ENCODE measurements around the gene WDTC1.
"Not testable (repeated sequence)": the region's sequence is repeated elsewhere in the genome, so short reads cannot be mapped to it uniquely, and the experiment has no call there.

The WDTC1 gene

DNA sequence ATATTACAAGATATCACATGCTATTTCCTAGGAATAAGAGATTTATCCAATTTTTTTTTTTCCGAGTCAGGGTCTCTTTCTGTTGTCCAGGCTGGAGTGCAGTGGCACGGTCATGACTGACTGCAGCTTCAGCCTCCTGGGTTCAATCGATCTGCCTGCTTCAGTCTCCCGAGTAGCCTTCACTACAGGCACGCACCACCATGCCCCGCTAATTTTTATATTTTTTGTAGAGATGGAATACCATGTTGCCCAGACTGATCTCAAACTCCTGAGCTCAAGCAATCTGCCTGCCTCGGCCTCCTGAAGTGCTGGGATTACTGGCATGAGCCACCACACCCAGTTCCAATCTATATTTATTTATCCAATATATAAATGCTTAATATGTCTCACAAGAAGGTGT lies 18.0 kb upstream of the WDTC1 start:
- no peak for DNase-seq (ENCODE audit: low read depth)
- H3K4me3 ChIP-seq (ENCODE audit: low read length), result no peak overlapping the region
- TF ChIP-seq, protein P1, sequence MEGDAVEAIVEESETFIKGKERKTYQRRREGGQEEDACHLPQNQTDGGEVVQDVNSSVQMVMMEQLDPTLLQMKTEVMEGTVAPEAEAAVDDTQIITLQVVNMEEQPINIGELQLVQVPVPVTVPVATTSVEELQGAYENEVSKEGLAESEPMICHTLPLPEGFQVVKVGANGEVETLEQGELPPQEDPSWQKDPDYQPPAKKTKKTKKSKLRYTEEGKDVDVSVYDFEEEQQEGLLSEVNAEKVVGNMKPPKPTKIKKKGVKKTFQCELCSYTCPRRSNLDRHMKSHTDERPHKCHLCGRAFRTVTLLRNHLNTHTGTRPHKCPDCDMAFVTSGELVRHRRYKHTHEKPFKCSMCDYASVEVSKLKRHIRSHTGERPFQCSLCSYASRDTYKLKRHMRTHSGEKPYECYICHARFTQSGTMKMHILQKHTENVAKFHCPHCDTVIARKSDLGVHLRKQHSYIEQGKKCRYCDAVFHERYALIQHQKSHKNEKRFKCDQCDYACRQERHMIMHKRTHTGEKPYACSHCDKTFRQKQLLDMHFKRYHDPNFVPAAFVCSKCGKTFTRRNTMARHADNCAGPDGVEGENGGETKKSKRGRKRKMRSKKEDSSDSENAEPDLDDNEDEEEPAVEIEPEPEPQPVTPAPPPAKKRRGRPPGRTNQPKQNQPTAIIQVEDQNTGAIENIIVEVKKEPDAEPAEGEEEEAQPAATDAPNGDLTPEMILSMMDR (conservative IDR thresholded peaks at IDR 0.05; ENCODE audit: low read depth, low read length), result no peak

- TF ChIP-seq, protein P1 (conservative IDR thresholded peaks at IDR 0.05; ENCODE audit: low read depth, low read length), result no peak
- no peak overlapping the region for H3K4me3 ChIP-seq (ENCODE audit: low read length)
- DNase-seq (ENCODE audit: low read depth), result no peak
These were observed 17.0 kb upstream of the WDTC1 start for GRCh38 chr1:27217401-27217800.

DNA sequence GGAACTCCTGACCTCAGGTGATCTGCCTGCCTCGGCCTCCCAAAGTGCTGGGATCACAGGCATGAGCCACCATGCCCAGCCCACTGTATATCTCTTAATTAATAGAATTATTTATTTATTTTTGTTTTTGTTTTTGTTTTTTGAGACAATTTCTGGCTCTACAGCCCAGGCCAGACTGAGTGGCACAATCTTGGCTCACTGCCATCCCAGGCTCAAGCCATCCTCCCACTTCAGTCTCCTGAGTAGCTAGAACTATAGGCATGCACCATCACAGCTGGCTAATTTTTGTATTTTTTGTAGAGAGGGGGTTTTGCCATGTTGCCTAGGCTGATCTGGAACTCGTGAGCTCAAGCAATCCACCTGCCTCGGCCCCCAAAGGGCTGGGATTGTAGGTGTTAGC lies 15.7 kb upstream of the WDTC1 start:
- DNase-seq (ENCODE audit: low read depth), result no peak
- no peak overlapping the region for H3K4me3 ChIP-seq (ENCODE audit: low read length)
- TF ChIP-seq, protein P1 (conservative IDR thresholded peaks at IDR 0.05; ENCODE audit: low read depth, low read length), result no peak

GRCh38 chr1:27220096-27220495 lies 14.3 kb upstream of the WDTC1 start:
- TF ChIP-seq, protein P1 (conservative IDR thresholded peaks at IDR 0.05; ENCODE audit: low read depth, low read length), result no peak
- no peak overlapping the region for H3K4me3 ChIP-seq (ENCODE audit: low read length)
- no peak for DNase-seq (ENCODE audit: low read depth)

GRCh38 chr1:27220702-27221497 lies 13.5 kb upstream of the WDTC1 start:
- not testable (repeated sequence) for DNase-seq (ENCODE audit: low read depth); H3K4me3 ChIP-seq (ENCODE audit: low read length)

GRCh38 chr1:27225621-27226020 lies 8.8 kb upstream of the WDTC1 start:
- TF ChIP-seq, protein P1 (conservative IDR thresholded peaks at IDR 0.05; ENCODE audit: low read depth, low read length), result no peak
- no peak for DNase-seq (ENCODE audit: low read depth)
- no peak overlapping the region for H3K4me3 ChIP-seq (ENCODE audit: low read length)

DNA sequence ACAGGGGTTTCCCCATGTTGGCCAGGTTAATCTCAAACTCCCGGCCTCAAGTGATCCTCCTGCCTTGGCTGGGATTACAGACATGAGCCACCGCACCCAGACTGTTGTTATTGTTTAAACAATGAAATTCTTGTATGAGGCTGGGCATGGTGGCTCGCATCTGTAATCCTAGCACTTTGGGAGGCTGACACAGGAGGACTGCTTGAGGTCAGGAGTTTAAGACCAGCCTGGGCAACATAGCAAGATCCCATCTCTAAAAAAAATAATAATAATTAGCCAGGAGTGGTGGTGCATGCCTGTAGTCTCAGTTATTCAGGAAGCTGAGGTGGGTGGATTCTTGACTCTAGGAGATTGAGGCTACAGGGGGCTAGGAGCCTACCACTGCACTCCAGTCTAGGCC lies 6.7 kb upstream of the WDTC1 start:
- TF ChIP-seq, protein P1 (conservative IDR thresholded peaks at IDR 0.05; ENCODE audit: low read depth, low read length), result no peak
- no peak for DNase-seq (ENCODE audit: low read depth)
- no peak overlapping the region for H3K4me3 ChIP-seq (ENCODE audit: low read length)

All from retinal pigment epithelial cell (primary cell).